NCI-H82 (cell line): ENCODE data around the gene CNKSR2.
A peak's percentile ranks its signal among the peaks of the same experiment; 100 is the strongest.

Experiments used
- DNase-seq: peaks from one replicate; lab custom pipeline; 2025; lab: John Stamatoyannopoulos, UW

The CNKSR2 gene

GRCh38 chrX:21374163-21374993 lies at the start of gene CNKSR2:
Gene CNKSR2 (plus strand): TSS chrX:21374418. CDS start chrX:21374898, 480 bp downstream.
- DNase-seq, result peak; percentile 85

GRCh38 chrX:21354725-21355124 lies 19.5 kb upstream of the CNKSR2 start:
- peak; percentile 43 for DNase-seq

- DNase-seq, result no peak
Observed at GRCh38 chrX:21355831-21356230, 18.4 kb upstream of the CNKSR2 start.

GRCh38 chrX:21369613-21370012 lies 4.6 kb upstream of the CNKSR2 start:
- peak; percentile 32 for DNase-seq

- no peak for DNase-seq
Observed at GRCh38 chrX:21373001-21373400, 1.2 kb upstream of the CNKSR2 start.

- peak; percentile 60 for DNase-seq
Observed at GRCh38 chrX:21373637-21374162, 518 bp upstream of the CNKSR2 start.

GRCh38 chrX:21374994-21375707 lies 933 bp downstream of the CNKSR2 start:
- DNase-seq, result peak; percentile 15

- peak; percentile 60 for DNase-seq
Observed at GRCh38 chrX:21375708-21376009, 1.4 kb downstream of the CNKSR2 start.

- no peak for DNase-seq
Observed at GRCh38 chrX:21376636-21377035, 2.4 kb downstream of the CNKSR2 start.

GRCh38 chrX:21379991-21380390 lies 5.8 kb downstream of the CNKSR2 start:
- DNase-seq, result no peak

GRCh38 chrX:21382715-21383114 lies 8.5 kb downstream of the CNKSR2 start:
- peak; percentile 6 for DNase-seq

GRCh38 chrX:21383546-21383945 lies 9.3 kb downstream of the CNKSR2 start:
- DNase-seq, result no peak

GRCh38 chrX:21384178-21384577 lies 10.0 kb downstream of the CNKSR2 start:
- DNase-seq, result no peak

GRCh38 chrX:21394792-21395191 lies 20.6 kb downstream of the CNKSR2 start:
- DNase-seq, result no peak

- peak; percentile 1 for DNase-seq
Observed at GRCh38 chrX:21398426-21398825, 24.2 kb downstream of the CNKSR2 start.

- DNase-seq, result no peak
Observed at GRCh38 chrX:21400408-21401121, 26.3 kb downstream of the CNKSR2 start.

- DNase-seq, result no peak
Observed at GRCh38 chrX:21408307-21408706, 34.1 kb downstream of the CNKSR2 start.

GRCh38 chrX:21408788-21409187 lies 34.6 kb downstream of the CNKSR2 start:
- no peak for DNase-seq

- DNase-seq, result no peak
Observed at GRCh38 chrX:21412029-21412428, 37.8 kb downstream of the CNKSR2 start.

- DNase-seq, result no peak
Observed at GRCh38 chrX:21412883-21413282, 38.7 kb downstream of the CNKSR2 start.

GRCh38 chrX:21427086-21427485 lies 52.9 kb downstream of the CNKSR2 start:
- DNase-seq, result no peak

- DNase-seq, result no peak
Observed at GRCh38 chrX:21437036-21437435, 62.8 kb downstream of the CNKSR2 start.

GRCh38 chrX:21438792-21439191 lies 64.6 kb downstream of the CNKSR2 start:
- DNase-seq, result no peak
